Stimulated activated CD8-positive, alpha-beta memory T cell treated with anti-CD3 and anti-CD28 coated beads, Interleukin-15, amount 100 ng/mL, for 48 hours (primary cell): ENCODE measurements around the gene SNX7.

ENCODE experiments used
- DNase-seq, 2 donors: peaks; one replicate each; pipeline ENCODE4 v3.0.0-alpha.2; 2020; ENCODE audit warnings: low read depth in 2 of 2

The SNX7 gene

DNA sequence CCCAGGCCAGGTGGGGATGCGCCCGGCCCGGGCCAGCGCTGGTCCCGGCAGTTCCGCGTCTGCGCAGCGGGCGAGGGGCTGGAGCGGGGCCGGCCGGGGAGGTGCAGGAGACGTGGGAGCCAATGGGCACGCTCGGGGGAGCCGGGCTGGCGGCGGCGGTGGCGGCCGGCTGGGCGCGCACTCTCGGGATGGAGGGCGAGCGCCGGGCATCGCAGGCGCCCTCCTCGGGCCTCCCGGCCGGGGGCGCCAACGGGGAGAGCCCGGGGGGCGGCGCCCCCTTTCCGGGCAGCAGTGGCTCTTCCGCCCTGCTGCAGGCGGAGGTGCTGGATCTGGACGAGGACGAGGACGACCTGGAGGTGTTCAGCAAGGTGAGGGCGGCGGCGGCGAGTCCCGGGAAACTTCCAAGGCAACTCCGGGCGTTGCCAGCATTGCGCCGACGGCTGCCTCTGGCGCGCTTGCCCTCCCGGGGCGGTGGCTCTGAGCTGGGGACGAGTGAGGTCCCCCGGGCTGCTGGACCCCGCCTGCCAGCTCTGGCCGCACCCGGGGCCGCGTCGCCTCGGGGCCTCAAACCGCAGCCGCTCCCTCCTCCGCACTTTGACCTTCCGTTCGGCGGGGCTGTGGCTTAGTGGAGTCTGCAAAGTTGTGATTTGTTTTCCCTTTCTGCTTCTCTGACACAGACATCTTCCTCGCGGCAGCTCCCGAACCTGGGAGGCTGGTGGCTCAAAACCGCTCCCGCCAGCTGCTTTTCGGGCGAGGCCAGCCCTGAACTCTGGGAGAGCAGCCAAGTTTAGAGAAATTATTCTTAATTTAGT lies at the start of gene SNX7:
Gene SNX7 (plus strand): TSS at position 178 of the 812 bp plus-strand sequence. CDS start 11 bp downstream, at position 189.
- no peak for DNase-seq

DNA sequence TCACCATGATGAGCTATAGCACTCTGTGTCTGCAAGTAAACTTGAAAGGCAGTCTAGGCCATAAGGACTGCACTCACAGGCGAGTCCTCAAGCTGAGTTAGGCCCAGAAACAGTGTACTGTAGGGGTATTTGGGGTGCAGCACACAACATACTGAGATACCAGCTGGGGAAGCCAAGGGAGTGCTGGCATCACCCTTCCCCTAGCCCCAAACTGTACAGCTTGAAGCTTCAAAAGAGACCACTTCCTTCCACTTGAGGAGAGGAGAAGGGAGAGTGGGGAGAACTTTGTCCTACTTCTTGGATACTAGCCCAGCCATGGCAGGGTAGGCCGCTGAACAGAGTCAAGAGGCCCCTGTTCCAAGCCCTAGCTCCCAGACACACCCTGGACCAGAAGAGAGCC lies 24.2 kb upstream of the SNX7 start:
- DNase-seq, result no peak

DNA sequence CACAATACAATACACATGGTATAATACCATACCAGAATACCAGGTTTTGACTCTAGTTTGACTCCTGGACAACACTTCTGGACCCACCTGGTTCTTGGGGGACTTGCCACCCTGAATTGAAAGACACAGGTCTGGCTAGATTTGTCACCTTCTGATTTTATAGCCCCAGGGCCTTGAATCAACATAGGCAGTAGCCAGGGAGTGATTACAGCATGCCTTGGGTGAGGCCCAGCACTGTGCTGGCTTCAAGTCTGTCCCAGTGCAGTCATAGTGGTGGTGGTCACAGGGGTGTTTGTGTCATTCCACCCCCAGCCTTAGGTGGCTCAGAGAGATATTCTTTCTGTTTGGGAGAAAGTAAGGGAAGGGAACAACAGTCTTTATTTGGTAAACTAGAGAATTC lies 23.3 kb upstream of the SNX7 start:
- no peak for DNase-seq

DNA sequence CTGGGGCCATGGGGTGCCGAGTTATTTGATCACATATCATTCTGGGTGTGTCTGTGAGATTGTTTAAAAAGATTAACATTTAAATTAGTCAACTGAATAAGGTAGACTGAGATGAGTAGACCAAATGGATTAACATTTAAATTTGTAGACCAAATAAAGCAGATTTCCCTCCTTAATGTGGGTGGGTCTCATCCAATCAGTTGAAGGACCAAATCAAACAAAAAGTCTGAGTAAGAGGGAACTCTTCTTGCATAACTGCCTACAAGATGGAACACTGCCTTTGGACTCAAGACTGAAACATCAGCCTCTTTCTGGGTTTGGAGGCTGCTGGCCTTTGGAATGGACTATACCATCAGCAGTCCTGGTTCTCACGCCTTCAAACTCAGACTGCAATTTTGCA lies 17.0 kb upstream of the SNX7 start:
- no peak for DNase-seq

DNA sequence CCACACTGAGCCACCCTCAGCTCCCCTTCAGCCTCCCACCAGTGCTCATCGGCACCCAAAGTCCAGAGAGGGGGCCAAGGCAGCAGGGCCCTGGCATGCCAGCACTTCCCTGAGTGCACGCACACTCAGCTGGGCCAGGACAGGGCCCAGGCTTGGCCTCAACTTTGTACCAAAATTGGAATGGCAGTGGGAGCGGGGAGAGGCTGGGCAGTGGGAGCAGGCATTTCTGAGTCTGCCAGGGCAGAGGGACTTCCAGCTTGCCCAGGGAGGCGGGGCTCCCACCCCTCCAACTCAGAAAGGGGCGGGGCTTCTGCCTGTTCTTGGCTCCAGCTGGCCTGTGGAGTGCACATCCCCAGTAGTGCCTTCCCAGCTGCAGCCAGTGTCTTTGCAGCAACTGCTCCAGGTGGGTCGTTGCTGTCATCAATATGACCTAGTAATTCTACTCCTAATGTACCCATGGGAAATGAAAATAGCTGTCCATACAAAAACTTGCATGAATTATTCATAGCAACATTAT lies 10.3 kb upstream of the SNX7 start:
- DNase-seq, result no peak

GRCh38 chr1:98653123-98653522 lies 8.4 kb upstream of the SNX7 start:
- no peak for DNase-seq

GRCh38 chr1:98659879-98660278 lies 1.6 kb upstream of the SNX7 start:
- DNase-seq, result no peak

DNA sequence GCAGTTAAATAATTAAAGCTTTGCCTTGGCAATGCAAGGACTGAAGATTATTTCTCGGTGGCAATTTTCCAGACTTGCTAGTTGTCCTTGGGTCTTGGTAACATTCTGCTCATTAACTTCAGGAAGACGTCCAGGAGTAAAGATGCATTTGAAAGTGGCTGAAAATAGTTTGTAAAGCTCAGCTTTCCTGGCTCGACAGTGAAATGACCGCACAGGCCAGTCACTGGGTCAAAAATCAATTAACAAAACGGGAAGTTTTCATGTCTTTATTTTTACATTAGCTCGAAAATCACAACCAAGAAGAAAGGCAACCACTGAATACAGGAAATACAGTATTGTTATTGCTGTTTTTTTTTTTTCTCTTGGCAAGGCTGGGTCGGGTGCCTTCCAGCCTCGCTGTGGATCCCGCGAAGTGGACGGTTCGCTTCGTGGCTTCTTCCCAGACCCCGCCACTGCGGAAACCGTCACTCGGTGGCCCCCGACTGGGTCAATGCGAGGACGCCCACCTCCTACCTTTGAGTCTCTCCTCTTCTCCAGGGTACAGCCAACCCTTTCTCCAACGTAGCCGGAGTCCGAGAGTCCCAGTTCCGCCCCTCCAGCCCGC lies 479 bp upstream of the SNX7 start:
- DNase-seq, result no peak

- DNase-seq, result no peak
Measured at GRCh38 chr1:98662356-98662670, 792 bp downstream of the SNX7 start.

GRCh38 chr1:98668733-98669132 lies 7.2 kb downstream of the SNX7 start:
- DNase-seq, result no peak

DNA sequence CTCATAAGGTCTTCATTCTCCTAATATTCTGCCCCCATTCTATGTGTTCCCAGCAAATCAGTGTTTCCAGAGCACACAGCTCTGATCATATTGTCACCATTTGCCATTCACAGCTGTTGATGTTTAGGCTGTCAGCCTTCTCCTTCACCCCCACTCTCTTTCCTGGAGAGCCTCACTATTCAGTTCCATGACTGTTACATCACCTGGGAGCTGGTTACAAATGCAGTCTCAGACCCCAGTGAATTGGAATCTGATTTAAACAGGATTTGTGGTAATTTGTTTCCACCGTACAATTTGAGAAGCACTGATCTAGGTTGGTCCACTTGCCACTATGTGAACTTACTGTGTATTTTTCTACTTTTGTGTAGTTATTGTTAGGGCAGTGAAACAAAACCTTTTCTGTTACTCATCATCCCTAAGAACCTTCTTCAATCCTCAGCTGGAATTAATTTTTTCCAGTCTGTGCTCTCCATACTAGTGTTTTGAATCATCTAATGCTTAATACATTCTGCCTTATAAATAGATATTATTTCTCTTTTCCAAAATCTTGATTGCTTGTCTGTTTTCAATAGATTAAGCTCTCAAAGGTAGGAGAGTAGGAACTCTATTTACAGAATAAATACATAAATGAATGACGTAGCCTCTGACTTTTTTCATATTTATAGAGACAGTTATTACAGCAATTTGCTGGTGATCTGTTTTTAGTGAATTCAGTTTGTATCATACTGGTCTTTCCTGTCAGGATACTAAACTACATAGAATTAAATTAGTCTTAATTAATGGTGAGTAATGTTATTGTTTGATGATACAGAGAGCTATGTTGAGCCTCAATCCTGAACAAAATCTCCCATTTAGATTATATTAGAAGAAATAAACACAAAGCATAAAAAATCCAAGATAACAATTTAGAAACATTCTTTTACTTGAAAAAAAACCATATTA lies 8.1 kb downstream of the SNX7 start:
- no peak for DNase-seq

GRCh38 chr1:98672189-98672588 lies 10.7 kb downstream of the SNX7 start:
- no peak for DNase-seq

DNA sequence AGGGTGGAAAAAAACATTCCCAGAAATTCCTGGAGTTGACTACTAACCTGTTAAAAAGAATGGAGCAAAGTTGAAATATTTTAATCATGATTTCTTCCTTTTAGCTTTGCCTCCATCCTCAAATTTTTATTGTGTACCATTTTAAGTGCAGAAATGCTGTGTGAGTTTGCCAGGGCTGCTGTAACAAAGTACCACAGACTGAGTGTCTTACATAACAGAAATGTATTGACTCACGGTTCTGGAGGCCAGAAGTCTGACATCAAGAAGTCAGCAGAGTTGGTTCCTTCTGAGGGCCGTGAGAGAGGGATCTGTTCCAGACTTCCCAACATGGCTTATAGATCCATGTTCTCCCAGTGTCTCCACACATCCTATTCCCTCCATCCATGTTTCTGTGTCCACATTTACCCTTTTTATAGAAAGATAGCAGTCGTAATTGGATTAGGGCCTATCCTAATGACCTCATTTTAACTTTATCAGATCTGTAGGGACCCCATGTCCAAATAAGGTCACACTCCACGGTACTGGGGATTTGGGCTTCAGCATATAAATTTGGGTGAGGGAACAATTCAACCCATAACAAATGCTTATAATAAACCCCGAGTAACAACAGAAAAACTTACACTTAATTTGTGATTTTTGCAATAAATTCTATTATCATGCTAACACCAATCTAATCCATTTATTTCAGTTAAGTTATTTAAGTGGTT lies 12.7 kb downstream of the SNX7 start:
- no peak for DNase-seq

DNA sequence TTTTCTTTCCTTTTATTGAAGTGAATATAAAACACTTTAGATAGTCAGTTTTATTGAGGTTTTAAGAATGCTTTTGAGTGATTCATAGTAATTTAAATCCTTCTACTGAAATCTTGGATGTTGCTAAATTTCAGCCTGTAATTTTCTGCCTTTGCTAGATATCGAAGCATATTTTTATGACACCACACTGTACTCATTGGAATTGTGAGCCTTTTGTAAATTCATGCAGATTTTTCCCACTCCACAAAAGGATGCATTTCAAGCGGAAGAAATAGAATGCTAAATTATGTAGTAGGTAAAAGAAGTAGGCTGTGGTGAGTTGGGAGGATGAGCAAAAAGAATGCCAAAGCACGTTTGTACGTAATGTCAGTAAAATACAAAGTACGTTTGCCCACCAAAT lies 13.8 kb downstream of the SNX7 start:
- no peak for DNase-seq

GRCh38 chr1:98677288-98677687 lies 15.8 kb downstream of the SNX7 start:
- no peak for DNase-seq

- no peak for DNase-seq
Measured at GRCh38 chr1:98681812-98682211, 20.3 kb downstream of the SNX7 start.

- no peak for DNase-seq
Measured at GRCh38 chr1:98688110-98688739, 26.7 kb downstream of the SNX7 start.

DNA sequence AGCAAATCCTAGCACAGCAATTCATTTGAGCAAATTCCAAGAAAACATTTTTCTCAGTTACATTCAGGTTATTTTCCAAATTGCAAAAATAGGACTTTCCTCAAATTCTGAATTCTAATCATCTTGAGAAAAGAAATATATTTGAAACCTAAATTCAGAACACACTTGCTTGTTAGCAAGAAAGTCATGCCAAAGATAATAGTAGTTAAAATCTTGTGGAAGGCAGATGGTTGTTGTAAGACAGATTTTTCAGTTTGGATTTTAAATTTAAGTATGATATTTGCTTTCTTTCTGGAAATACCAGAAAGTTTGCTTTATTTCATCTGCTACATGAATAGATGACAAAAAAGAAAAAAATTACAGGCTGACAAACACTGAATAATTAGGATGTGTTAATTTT lies 29.1 kb downstream of the SNX7 start:
- no peak for DNase-seq

DNA sequence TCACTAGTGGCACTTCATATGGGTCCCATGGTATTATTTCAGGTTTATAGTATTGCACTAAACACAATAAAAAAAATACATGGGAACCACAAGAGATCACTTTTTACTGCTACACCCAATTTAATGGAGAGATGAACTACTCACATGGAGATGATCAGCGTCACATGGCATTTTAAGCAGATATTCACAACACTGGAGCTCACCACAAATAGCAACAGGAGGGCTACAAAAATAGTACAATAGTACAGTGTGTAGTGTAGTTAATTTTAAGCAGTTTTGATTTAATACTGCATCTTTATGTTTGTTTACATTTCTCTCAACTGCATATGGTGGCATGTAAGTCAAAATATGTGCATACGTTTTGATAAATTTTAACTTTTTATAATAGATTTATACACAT lies 31.0 kb downstream of the SNX7 start:
- no peak for DNase-seq

DNA sequence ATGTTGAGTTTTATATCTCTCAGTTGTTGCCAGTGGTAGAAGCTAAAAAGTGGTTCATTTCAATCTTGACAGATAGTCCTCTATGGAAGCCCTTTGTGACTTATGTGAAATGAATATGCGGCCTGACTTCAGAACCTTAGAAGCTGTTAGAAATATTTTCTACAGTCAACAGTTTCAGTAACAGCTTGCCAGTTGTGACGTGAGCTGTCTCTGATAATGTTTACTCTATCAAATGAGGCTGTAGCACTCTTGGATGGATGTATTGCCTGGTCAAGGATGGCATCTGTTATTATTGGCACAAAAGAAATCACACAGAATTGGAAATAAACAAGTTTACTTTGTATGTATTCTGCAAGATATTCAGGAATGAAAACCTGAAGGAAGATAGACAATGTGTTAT lies 31.9 kb downstream of the SNX7 start:
- no peak for DNase-seq

DNA sequence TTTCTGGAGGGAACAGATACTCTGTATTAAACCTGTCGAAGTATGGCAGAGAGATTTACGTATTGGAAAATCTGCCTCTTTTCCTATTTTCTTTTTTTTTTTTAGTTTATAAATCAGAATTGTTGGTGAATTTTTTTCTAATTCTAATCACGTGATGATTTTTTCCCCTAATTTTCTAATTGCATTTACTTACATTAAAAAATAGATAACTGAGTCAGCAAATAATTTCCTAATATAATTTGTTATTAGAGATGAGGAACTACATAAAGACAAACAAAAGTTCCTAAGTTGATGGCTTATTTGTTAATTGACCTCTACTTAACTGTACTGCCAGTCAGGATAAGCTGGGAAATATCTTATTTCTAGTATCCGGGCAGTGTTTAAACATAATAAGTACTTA lies 34.6 kb downstream of the SNX7 start:
- DNase-seq, result no peak
